SK-N-SH (cell line): Measurements from ENCODE around the gene HHIP. TPM values are rescaled to one million over a fixed set of nuclear protein-coding genes. Genes with fewer than 3 reads are reported as not detected.

Experiments used
- CTCF ChIA-PET: fragments of 300-600, 350-600 bp; formaldehyde crosslinking; extraction: SDS; loops from one replicate; lab custom pipeline; 2021; lab: Yijun Ruan, JAX
- POLR2A ChIA-PET: fragments of 350-600 bp; sonication (Branson Sonifier 250); formaldehyde crosslinking; extraction: SDS; loops from one replicate; lab custom pipeline; 2020; ENCODE audit warnings: antibody characterized with exemption, inconsistent platforms; lab: Yijun Ruan, JAX
- DNase-seq: peaks from one replicate; pipeline ENCODE4 v3.0.0; 2012
- H2AFZ ChIP-seq: fragments of 200-600 bp; sonication (generic); 2 replicates; pipeline ENCODE4 v1.8.1; 2016; ENCODE audit warnings: antibody characterized with exemption, mild to moderate bottlenecking, low read depth
- H3F3A ChIP-seq: fragments of 200-600 bp; sonication (generic); replicated peaks from 2 replicates; pipeline ENCODE3; 2016; ENCODE audit warnings: antibody characterized with exemption, mild to moderate bottlenecking; ENCODE audit not compliant: insufficient read depth
- H3K27ac ChIP-seq, 2 experiments: fragments of 200-500 bp in 1 of 2; fragments of 200-600 bp in 1 of 2; sonication (Bioruptor generic) in 1 of 2; sonication (generic), shearing (Covaris generic) in 1 of 2; 2 replicates each; pipeline versions ENCODE4 v1.5.1 to v1.6.1; 2014 to 2016; ENCODE audit warnings: low read depth in 2 of 2, inconsistent platforms in 1 of 2, low read length in 1 of 2, mild to moderate bottlenecking in 1 of 2, mixed read lengths in 1 of 2
- H3K27me3 ChIP-seq: fragments of 200-600 bp; sonication (generic), shearing (Covaris generic); 2 replicates; pipeline ENCODE4 v1.6.1; 2016; ENCODE audit warnings: mixed run types; ENCODE audit not compliant: insufficient read depth
- H3K36me3 ChIP-seq, 2 experiments: fragments of 200-500 bp in 1 of 2; fragments of 200-600 bp in 1 of 2; sonication (Bioruptor generic) in 1 of 2; sonication (generic) in 1 of 2; replicated peaks in 1 of 2; 2 replicates each; pipeline versions ENCODE3 to v1.5.1; 2014 to 2016; ENCODE audit warnings: low read length in 1 of 2, mild to moderate bottlenecking in 1 of 2; ENCODE audit not compliant: insufficient read depth in 2 of 2, control insufficient read depth in 1 of 2
- H3K4me1 ChIP-seq, 2 experiments: fragments of 200-500 bp in 1 of 2; fragments of 200-600 bp in 1 of 2; sonication (Bioruptor generic) in 1 of 2; sonication (generic), shearing (Covaris generic) in 1 of 2; 2 replicates each; pipeline versions ENCODE4 v1.5.1 to v1.6.1; 2014 to 2016; ENCODE audit warnings: low read depth in 1 of 2, low read length in 1 of 2, mixed run types in 1 of 2; ENCODE audit not compliant: insufficient read depth in 2 of 2, control insufficient read depth in 1 of 2
- H3K4me2 ChIP-seq: fragments of 200-600 bp; sonication (generic), shearing (Covaris generic); 2 replicates; pipeline ENCODE4 v1.6.1; 2017; ENCODE audit warnings: mixed run types
- H3K4me3 ChIP-seq, 2 experiments: fragments of 200-500 bp in 1 of 2; fragments of 200-600 bp in 1 of 2; sonication (Bioruptor generic) in 1 of 2; sonication (generic), shearing (Covaris generic) in 1 of 2; 2 replicates each; pipeline versions ENCODE4 v1.5.1 to v1.8.1; 2014 to 2016; ENCODE audit warnings: low read depth in 2 of 2, inconsistent platforms in 1 of 2, low read length in 1 of 2, mild to moderate bottlenecking in 1 of 2, mixed read lengths in 1 of 2, moderate library complexity in 1 of 2
- H3K79me2 ChIP-seq: fragments of 200-600 bp; sonication (generic); 2 replicates; pipeline ENCODE4 v1.8.1; 2017; ENCODE audit warnings: mild to moderate bottlenecking; ENCODE audit not compliant: insufficient read depth
- H3K9ac ChIP-seq: fragments of 200-600 bp; sonication (generic); 2 replicates; pipeline ENCODE4 v1.6.1; 2017; ENCODE audit warnings: mixed run types
- H3K9me2 ChIP-seq: fragments of 200-600 bp; sonication (generic); 2 replicates; pipeline ENCODE4 v1.6.1; 2017; ENCODE audit warnings: mixed run types
- H3K9me3 ChIP-seq: fragments of 200-600 bp; sonication (generic); 2 replicates; pipeline ENCODE4 v1.6.1; 2017; ENCODE audit warnings: mixed run types, mild to moderate bottlenecking, moderate library complexity
- H4K20me1 ChIP-seq: fragments of 200-600 bp; sonication (generic); 2 replicates; pipeline ENCODE4 v1.6.1; 2017; ENCODE audit warnings: mild to moderate bottlenecking, mixed run types; ENCODE audit not compliant: insufficient read depth
- CTCF ChIP-seq: fragments of 200-600 bp; sonication (generic); IDR thresholded peaks from 2 replicates; pipeline ENCODE4 v1.6.1; 2017; ENCODE audit warnings: antibody characterized with exemption, mild to moderate bottlenecking, moderate library complexity
- FOXJ3 ChIP-seq: sonication (generic); formaldehyde crosslinking; IDR thresholded peaks from 2 replicates; pipeline ENCODE4 v1.5.1; 2020; ENCODE audit warnings: mild to moderate bottlenecking, missing genetic modification reagents
- GABPA ChIP-seq: IDR thresholded peaks from 2 replicates; pipeline ENCODE4 v1.4.0; 2012; ENCODE audit warnings: low read depth, mild to moderate bottlenecking
- GATA2 ChIP-seq: sonication (generic); formaldehyde crosslinking; IDR thresholded peaks from 2 replicates; pipeline ENCODE4 v1.5.0; 2020; ENCODE audit warnings: mild to moderate bottlenecking, missing genetic modification reagents
- MEF2A ChIP-seq: IDR thresholded peaks from 2 replicates; pipeline ENCODE4 v1.4.0; 2012; ENCODE audit warnings: low read depth, borderline replicate concordance
- PBX3 ChIP-seq: IDR thresholded peaks from 2 replicates; pipeline ENCODE4; 2012
- POLR2AphosphoS5 ChIP-seq: IDR thresholded peaks from 2 replicates; pipeline ENCODE4 v1.6.1; 2012; ENCODE audit warnings: low read depth, low read length
- RAD21 ChIP-seq: IDR thresholded peaks from 2 replicates; pipeline ENCODE4 v1.6.1; 2012; ENCODE audit warnings: mild to moderate bottlenecking, low read length
- RFX5 ChIP-seq: IDR thresholded peaks from 2 replicates; pipeline ENCODE4 v1.6.1; 2012; ENCODE audit warnings: mild to moderate bottlenecking, improper control_type of control experiment, low read length
- RXRA ChIP-seq: IDR thresholded peaks from 2 replicates; pipeline ENCODE4 v1.4.0; 2012; ENCODE audit warnings: low read depth, mild to moderate bottlenecking, borderline replicate concordance
- SMC3 ChIP-seq: IDR thresholded peaks from 2 replicates; pipeline ENCODE4 v1.6.1; 2012; ENCODE audit warnings: low read depth, low read length, improper control_type of control experiment
- TCF12 ChIP-seq: IDR thresholded peaks from 2 replicates; pipeline ENCODE4 v1.4.0; 2012
- USF1 ChIP-seq: IDR thresholded peaks from 2 replicates; pipeline ENCODE4 v1.4.0; 2012; ENCODE audit warnings: low read depth, borderline replicate concordance
- YY1 ChIP-seq: IDR thresholded peaks from 2 replicates; pipeline ENCODE4 v1.4.0; 2012; ENCODE audit warnings: low read depth, mild to moderate bottlenecking
- WGBS: methylation state at CpG from one replicate; pipeline ENCODE4 v1.1.6; 2017; ENCODE audit warnings: low lambda C conversion rate; 5-methylcytosine and 5-hydroxymethylcytosine counted together
- polyA plus RNA-seq, 3 experiments: library from polyadenylated mRNA; depleted of rRNA; stranded (reverse); fragments of >200 nt; gene quantifications; 2 replicates each; pipeline ENCODE4 v1.2.3, GENCODE V29; 2012

The HHIP gene
- polyA plus RNA-seq, 1 of the 3 experiments (the other 2 are of a cell fraction), result 3.5 TPM

GRCh38 chr4:144714166-144714565 lies 68.2 kb downstream of the HHIP start:
- Histone ChIP-seq H2AFZ (no peak overlapping the region), H3K36me3 (peaks cover 0 to 13% of the 10 kb centered on the region in 2 experiments), H3K4me3 (no peak overlapping the region), H3K4me1 (no peaks in the 10 kb centered on the region), H3K9me3 (no peaks in the 10 kb centered on the region), H3K27ac (no peak overlapping the region), H3K9me2 (no peaks in the 10 kb centered on the region), H3K79me2 (no peaks in the 10 kb centered on the region), H4K20me1 (no peaks in the 10 kb centered on the region), H3K27me3 (no peaks in the 10 kb centered on the region), H3K4me2 (no peak overlapping the region), H3F3A (peaks cover 13% of the 10 kb centered on the region), H3K9ac (no peak overlapping the region)
- DNase-seq, result no peak
- POLR2A ChIA-PET, result no interaction called here
- 40% methylated on average over 3 of the region's 3 CpGs for whole genome bisulfite sequencing
- CTCF ChIA-PET, result no interaction called here
- TF ChIP-seq GATA2 (CRISPR knock-in tag), result no peak
- TF ChIP-seq SMC3, result no peak
- no peak for TF ChIP-seq TCF12
- no peak for TF ChIP-seq YY1
- TF ChIP-seq USF1, result no peak
- no peak for TF ChIP-seq MEF2A
- no peak for TF ChIP-seq FOXJ3
- TF ChIP-seq RAD21, result no peak
- TF ChIP-seq PBX3, result no peak
- TF ChIP-seq CTCF, result no peak
- no peak for TF ChIP-seq RXRA
- no peak for TF ChIP-seq GABPA
- TF ChIP-seq POLR2AphosphoS5, result no peak
- TF ChIP-seq, all 33 proteins: peak for 0

GRCh38 chr4:144715230-144715629 lies 69.3 kb downstream of the HHIP start:
- H3F3A ChIP-seq, result peaks cover 3% of the 10 kb centered on the region
- no peak overlapping the region for H3K4me3 ChIP-seq
- TF ChIP-seq MEF2A, result no peak
- TF ChIP-seq RFX5, result no peak
- TF ChIP-seq, all 33 proteins: peak for 0
- DNase-seq, result no peak
- Histone ChIP-seq H3K9ac (no peak overlapping the region), H3K4me2 (no peak overlapping the region), H3K4me1 (0 out of 4 replicates have a peak, but pooled peaks cover 0 to 5% of the 10 kb centered on the region in 2 experiments), H3K79me2 (no peaks in the 10 kb centered on the region), H3K9me3 (no peaks in the 10 kb centered on the region), H3K27ac (no peak overlapping the region; a peak in 1 of 4 replicates), H3K27me3 (no peaks in the 10 kb centered on the region), H3K36me3 (peaks cover 0 to 13% of the 10 kb centered on the region in 2 experiments), H2AFZ (no peak overlapping the region), H4K20me1 (no peaks in the 10 kb centered on the region), H3K9me2 (no peaks in the 10 kb centered on the region)
- 26% methylated on average over 2 of the region's 2 CpGs for WGBS
- ChIA-PET POLR2A (no interaction called here), CTCF (no interaction called here)
